OCI-LY1 (cell line): ENCODE measurements around the gene KIZ.

Source experiments
- EZH2 ChIP-seq: fragments of 200-600 bp; sonication (generic), shearing (Covaris generic); IDR thresholded peaks from 2 replicates; pipeline ENCODE4 v1.8.0; 2017; ENCODE audit warnings: borderline replicate concordance, mixed run types, mild to moderate bottlenecking, antibody characterized with exemption, low read length, moderate library complexity, mixed read lengths
- TF ChIP-seq, protein P1 (sequence below): fragments of 200-600 bp; sonication (generic), shearing (Covaris generic); IDR thresholded peaks from 2 replicates; pipeline ENCODE4 v1.5.1; 2017; ENCODE audit warnings: mild to moderate bottlenecking, antibody characterized with exemption, low read length, moderate library complexity, mixed read lengths

DNA sequence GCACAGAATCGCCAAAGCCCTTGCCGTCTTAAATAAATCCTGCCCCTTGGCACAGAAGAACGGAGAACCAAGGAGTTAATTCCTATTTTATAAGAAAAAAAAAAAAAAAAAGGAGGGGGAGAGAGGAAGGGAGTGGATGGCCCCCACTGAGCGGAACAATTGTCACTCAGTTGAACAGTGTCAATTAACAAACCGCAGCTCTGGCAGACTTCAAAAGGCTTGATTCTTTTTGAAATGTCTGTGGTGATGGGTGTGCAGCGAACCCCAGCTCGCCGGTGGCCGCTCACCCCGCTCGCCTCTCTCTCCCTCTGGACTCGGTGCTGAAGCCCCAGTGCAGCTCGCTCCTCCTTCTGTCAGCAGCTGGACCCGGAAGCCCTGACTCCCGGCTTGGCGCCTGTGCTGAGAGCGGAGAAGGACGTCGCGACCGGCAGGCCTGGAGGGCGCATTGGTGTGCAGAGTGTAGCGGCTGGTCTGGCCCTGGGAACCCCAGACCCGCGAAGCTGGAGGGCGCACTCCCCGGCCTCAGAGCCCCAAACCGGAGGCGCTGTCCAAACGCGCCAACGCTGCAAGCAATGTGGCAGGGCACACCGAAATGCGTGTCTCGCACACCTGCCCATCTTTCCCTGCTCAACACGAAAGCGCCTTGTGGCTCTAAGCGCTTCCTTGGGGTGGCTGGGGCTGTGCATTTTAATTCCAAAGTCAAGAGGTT lies 23.1 kb upstream of the KIZ start:
- TF ChIP-seq, protein P1, sequence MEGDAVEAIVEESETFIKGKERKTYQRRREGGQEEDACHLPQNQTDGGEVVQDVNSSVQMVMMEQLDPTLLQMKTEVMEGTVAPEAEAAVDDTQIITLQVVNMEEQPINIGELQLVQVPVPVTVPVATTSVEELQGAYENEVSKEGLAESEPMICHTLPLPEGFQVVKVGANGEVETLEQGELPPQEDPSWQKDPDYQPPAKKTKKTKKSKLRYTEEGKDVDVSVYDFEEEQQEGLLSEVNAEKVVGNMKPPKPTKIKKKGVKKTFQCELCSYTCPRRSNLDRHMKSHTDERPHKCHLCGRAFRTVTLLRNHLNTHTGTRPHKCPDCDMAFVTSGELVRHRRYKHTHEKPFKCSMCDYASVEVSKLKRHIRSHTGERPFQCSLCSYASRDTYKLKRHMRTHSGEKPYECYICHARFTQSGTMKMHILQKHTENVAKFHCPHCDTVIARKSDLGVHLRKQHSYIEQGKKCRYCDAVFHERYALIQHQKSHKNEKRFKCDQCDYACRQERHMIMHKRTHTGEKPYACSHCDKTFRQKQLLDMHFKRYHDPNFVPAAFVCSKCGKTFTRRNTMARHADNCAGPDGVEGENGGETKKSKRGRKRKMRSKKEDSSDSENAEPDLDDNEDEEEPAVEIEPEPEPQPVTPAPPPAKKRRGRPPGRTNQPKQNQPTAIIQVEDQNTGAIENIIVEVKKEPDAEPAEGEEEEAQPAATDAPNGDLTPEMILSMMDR = no peak
- no peak for TF ChIP-seq EZH2
